NCI-H2107 treated with DMSO at 0.1 percent for 48 hours (cell line): Measurements from ENCODE around the gene ST6GALNAC3.

Source experiments
- DNase-seq: peaks from one replicate; lab custom pipeline; 2025; ENCODE audit not compliant: unreplicated experiment; lab: John Stamatoyannopoulos, UW

The ST6GALNAC3 gene

GRCh38 chr1:76562292-76562691 is 487.7 kb downstream of the ST6GALNAC3 start:
- DNase-seq, result no peak

GRCh38 chr1:76568573-76569238 is 494.2 kb downstream of the ST6GALNAC3 start:
- DNase-seq, result peak; percentile 55

DNA sequence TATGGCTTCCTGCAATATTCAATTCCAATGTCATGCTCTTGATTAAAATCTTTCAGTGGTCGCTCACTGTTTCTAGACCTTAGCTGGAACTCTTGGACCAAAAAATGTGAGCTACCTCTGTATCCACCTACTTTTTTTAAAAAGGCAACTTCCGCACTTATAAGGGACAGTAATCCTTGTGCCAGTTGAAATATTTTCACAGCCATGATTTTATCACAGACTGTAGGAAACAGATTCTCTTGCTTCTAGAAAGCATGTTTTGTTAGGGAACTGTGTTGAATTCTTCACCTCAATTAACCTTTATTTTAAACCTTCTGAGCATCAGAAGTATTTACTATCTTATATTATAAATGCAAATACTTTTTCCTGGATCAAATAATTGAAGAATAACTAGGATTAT is 496.7 kb downstream of the ST6GALNAC3 start:
- DNase-seq, result no peak

DNA sequence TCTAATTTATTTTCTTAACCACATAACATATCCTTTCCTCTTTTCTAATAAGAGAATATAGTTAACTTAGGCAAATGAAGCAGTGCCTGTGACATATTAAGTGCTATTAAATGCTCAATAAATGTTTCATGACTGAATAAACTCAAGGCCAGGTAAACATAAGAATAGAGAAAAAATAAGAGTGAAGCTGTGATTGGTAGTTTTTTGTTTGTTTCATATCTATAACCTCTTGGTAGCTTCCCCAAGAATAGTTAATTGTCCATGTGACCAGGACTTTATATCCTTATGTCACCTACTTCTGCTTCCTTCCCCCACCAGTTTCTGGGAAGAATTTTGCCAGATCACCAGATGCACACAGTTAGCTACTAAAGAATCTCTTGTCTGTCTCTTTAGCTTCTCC is 497.7 kb downstream of the ST6GALNAC3 start:
- DNase-seq, result no peak

- no peak for DNase-seq
Observed at GRCh38 chr1:76576876-76577524, 502.5 kb downstream of the ST6GALNAC3 start.

- no peak for DNase-seq
Observed at GRCh38 chr1:76577525-76578185, 503.1 kb downstream of the ST6GALNAC3 start.

DNA sequence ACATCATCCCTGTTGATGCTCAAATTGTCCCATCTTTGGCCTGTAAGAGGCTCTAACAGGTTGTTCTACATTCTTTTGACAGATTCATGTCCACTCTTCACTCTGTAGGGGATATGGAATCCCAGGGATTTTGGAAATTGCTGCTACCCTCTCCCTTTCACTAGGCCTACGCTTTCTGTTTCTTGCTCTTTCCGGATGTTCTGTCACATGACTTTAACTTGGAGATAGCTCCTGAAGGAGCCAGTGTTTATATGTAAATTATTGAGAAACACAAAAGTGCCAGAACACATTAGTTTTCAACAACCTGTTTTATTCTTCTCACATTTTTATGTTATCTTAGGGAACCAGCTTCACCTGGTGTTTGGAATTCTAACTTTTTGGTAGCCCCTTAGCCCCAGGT is 505.7 kb downstream of the ST6GALNAC3 start:
- no peak for DNase-seq

DNA sequence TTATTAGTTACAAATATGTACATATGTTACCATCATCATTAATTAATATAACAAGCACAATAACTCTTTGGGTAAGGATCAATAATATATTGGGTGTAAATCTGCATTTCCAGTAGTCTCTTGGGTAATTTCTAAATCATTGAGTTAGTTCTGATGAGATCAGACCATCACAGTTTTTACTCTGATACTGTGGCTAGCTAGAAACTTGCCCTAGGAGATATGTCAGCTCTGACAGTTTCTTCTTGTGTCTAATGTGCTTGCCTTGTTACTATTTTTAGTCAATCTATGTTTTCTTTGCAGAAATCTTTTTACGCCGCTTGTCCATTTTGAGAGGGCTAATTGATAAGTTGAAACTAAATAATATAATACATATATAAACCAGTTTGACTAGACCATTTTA is 507.2 kb downstream of the ST6GALNAC3 start:
- DNase-seq, result no peak

DNA sequence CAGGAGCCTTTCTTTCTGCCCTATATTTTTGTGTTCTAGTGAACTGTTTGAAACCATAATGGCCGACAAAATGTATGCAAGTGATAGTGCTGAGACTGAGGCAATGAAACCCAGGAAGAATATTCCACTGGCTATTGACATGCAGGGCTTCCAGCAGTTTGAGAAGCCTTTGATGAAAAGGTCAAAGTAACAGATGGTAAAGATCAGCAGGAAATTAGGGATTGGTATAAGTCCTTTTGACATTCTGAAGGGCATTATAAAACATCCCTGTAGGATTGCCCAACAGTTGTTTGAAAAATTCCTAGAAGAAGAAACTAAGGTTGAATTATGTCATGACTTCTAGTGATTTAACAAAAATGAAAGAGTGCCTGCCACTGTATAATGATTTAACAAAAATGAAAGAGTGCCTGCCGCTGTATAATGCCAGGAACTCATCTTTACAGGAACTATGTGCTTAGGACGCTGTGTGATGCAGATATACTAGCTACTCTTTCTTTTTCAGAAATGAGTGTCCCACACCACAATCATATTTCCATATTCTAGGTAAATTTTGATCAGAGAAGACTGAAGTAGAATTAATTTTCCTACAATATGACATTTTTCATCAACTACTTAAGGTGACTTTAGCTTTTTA is 508.8 kb downstream of the ST6GALNAC3 start:
- no peak for DNase-seq

- no peak for DNase-seq
Observed at GRCh38 chr1:76583875-76584477, 509.4 kb downstream of the ST6GALNAC3 start.

- DNase-seq, result no peak
Observed at GRCh38 chr1:76585980-76586674, 511.6 kb downstream of the ST6GALNAC3 start.

DNA sequence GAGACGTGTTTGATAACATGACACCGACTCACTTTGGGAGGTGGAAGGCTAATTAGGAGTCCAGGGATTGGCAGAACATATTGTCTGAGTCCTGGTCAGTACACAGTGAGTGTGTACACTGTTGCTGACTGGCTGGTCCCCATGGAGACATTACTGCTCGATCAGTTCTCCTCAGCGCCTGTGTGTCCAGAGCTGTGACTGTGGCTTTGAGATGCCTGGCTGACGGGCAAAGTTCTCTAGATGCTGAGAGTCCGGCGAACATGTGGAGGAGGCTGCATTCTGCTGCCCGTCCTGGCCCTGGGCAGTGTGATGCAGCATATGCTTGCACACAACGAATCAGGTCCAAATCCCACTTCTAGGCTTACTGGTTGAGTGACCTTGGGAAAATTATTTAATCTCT is 512.7 kb downstream of the ST6GALNAC3 start:
- no peak for DNase-seq

- DNase-seq, result no peak
Observed at GRCh38 chr1:76591461-76591860, 516.9 kb downstream of the ST6GALNAC3 start.

- DNase-seq, result no peak
Observed at GRCh38 chr1:76591963-76592362, 517.4 kb downstream of the ST6GALNAC3 start.

DNA sequence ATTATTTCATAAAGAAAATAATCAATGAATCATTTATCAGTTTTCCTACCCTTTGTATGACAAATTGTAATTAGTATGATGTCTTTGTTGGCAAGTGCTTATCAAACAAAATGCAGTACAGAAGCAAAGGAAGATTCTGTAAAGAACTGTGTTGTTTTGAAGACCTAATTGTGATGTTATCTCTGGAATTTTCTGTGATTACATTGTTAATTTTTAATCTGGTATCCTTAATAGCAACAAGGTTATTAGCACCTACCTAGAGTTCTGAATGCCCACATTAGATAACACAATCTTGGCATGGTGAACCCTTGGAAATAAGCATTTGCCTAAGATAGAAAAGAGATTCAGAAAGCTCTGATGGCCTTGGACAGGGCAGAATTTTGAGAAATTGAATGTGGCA is 518.6 kb downstream of the ST6GALNAC3 start:
- DNase-seq, result no peak

- DNase-seq, result no peak
Observed at GRCh38 chr1:76593618-76594017, 519.1 kb downstream of the ST6GALNAC3 start.

DNA sequence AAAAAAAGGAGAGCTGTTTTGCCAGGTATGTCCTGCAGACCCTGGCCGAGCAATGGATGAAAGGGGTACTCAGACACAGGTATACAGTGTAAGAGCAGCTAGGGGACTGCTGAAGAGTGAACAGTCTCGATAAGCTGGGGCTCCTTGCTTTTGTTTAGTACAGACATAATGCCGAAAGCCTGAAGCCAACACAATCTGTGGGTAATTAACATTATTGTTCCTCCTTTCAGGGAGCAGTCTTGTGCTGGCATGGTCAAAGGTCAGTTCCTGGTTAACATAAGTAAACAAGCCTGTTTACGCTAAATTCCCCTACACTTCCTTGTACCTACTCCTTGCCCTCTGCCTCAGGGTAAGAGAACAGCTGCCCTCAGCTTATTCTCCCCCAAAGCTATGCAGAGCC is 520.5 kb downstream of the ST6GALNAC3 start:
- DNase-seq, result no peak

DNA sequence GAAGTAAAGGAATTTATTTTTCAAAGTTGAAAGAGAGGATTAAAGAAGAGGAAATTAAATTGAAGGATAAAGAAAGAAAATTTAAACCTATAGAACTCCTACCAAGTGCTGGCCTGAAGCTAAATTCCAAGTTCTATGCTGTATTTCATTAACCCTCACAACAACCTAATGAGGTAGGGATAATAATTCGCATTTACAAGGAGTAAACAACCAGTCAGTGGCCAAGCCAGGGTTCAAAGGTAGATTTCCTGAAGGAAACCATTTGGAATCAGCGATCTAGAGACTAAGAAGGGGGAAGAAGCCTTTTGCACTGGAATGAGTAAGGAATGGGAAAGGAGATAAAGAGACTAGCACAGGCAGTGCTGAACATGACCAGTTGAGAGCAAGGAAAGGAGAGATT is 526.9 kb downstream of the ST6GALNAC3 start:
- no peak for DNase-seq

DNA sequence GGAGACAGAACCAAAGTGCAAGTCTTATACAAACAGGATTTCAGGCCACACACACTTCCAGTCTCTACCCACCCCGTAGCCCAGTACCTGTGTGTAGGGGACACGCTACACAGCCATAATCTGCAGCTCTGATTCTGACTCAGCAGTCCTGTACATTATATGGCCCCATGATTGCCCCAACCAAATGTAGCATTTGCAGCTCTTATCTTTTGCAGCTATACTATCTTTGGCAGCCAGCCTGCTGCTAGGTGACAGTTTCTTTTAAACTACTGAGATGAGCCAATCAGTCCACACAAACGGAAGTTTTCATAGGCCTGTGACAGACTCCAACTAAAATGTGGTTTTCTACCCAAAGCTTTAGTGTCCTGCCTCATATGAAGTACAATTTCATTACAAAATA is 533.2 kb downstream of the ST6GALNAC3 start:
- no peak for DNase-seq

- no peak for DNase-seq
Observed at GRCh38 chr1:76611770-76612445, 537.4 kb downstream of the ST6GALNAC3 start.
